SK-N-MC (cell line): Measurements from ENCODE around the gene C6orf47.

Experiments
- EZH2 ChIP-seq: fragments of 200-600 bp; sonication (generic); IDR thresholded peaks from one replicate; pipeline ENCODE4 v1.6.1; 2017; ENCODE audit warnings: antibody characterized with exemption
- POLR2AphosphoS5 ChIP-seq: IDR thresholded peaks from 2 replicates; pipeline ENCODE4 v1.6.1; 2012; ENCODE audit warnings: mild to moderate bottlenecking, low read depth, low read length, borderline replicate concordance

DNA sequence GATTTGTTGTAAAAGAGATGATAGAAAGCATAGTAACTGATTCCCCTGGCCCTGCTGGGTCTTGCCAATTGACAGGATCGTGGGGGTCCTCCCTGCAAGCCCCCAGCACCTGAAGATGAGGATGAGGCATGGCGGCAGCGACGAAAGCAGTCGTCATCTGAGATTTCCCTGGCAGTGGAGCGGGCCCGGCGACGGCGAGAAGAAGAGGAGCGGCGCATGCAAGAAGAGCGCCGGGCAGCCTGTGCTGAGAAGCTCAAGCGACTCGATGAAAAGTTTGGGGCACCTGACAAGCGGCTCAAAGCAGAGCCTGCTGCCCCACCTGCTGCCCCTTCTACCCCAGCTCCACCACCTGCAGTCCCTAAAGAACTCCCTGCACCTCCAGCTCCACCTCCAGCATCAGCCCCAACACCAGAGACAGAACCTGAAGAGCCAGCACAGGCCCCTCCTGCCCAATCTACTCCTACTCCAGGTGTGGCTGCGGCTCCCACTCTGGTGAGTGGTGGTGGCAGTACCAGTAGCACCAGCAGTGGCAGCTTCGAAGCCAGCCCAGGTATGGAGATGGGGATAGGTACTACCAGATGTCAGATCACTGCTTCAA lies 32.8 kb downstream of the C6orf47 start:
- TF ChIP-seq EZH2 (no peak), POLR2AphosphoS5 (no peak)
